GM12865 (cell line): Measurements from ENCODE around the gene ANKRD18A.

Experiments
- DNase-seq: peaks from one replicate; pipeline ENCODE4 v3.0.0; 2010; ENCODE audit warnings: low read depth
- H3K4me3 ChIP-seq: 2 replicates; pipeline ENCODE4 v1.5.1; 2011; ENCODE audit warnings: mild to moderate bottlenecking, low read depth, low read length, control low read depth
- TF ChIP-seq, protein P1 (sequence below): IDR thresholded peaks from 2 replicates; pipeline ENCODE4 v1.5.1; 2011; ENCODE audit warnings: low read length, control low read depth, low read depth, inconsistent platforms; ENCODE audit not compliant: insufficient read depth; ENCODE audit errors: missing control alignments

ANKRD18A gene

DNA sequence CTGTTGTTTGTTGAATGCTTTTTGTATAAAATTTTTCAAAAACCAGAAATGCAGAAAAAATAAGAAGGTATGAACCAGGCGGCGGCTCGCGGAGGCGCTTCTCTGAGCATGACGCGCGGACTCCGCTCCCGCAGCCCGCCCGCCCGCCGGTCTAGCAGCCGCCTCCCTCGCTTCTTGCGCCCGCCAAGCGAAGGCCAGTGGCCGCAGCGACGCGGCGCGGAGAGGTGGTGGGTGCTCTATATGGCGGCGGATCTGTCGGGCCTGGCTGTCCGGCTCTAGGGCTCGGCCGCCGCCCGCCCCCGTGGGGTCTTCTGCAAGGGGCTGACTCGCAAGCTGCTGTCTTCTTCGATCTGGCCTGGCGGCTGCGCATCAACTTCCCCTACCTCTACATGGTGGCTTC lies 93.8 kb downstream of the ANKRD18A start:
- TF ChIP-seq, protein P1, sequence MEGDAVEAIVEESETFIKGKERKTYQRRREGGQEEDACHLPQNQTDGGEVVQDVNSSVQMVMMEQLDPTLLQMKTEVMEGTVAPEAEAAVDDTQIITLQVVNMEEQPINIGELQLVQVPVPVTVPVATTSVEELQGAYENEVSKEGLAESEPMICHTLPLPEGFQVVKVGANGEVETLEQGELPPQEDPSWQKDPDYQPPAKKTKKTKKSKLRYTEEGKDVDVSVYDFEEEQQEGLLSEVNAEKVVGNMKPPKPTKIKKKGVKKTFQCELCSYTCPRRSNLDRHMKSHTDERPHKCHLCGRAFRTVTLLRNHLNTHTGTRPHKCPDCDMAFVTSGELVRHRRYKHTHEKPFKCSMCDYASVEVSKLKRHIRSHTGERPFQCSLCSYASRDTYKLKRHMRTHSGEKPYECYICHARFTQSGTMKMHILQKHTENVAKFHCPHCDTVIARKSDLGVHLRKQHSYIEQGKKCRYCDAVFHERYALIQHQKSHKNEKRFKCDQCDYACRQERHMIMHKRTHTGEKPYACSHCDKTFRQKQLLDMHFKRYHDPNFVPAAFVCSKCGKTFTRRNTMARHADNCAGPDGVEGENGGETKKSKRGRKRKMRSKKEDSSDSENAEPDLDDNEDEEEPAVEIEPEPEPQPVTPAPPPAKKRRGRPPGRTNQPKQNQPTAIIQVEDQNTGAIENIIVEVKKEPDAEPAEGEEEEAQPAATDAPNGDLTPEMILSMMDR: no peak
- DNase-seq: no peak
- no peak overlapping the region for H3K4me3 ChIP-seq

DNA sequence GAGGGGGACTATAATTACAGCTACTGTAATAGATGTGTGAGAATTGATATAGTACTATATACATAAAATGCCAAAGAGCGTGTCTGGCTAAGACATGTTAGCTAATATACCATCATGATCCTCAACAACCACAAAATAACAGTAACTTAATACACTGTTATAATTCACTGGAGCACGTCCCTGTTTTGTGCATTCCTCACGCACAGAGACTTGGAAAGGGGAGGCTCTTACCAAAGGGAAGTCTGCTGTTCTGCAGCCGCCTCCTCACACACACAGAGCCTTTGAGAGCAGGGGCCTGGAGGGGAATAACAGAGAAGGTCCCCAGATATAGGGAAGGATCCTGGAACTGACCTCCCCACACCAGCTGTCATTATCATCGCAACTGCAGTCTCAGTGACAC lies 97.3 kb downstream of the ANKRD18A start:
- no peak for DNase-seq
- TF ChIP-seq, protein P1: no peak
- no peak overlapping the region for H3K4me3 ChIP-seq

DNA sequence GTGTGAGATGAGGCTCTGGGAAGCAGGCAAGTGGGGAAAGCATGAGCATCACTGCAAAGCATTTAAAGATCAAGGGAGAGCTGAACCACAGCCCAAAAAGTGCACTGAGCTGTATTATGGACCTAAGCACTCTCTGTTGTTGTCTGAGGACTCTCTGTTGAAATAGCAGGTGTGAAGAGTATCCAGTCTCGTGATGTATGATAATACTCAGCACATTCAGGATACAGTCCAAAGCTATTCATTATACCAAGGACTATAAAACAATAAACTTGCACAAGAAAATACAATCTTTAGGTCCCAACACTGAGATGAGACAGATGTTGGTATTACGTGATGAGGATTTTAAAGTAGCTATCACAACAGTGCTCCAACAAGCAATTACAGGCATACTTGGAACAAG lies 98.6 kb downstream of the ANKRD18A start:
- TF ChIP-seq, protein P1: no peak
- DNase-seq: no peak
- no peak overlapping the region for H3K4me3 ChIP-seq
